ENCODE measurements around the gene SLC13A2. TPM values are rescaled to one million over a fixed set of nuclear protein-coding genes. Genes with fewer than 3 reads are reported as not detected.

SLC13A2 gene
- not detected in 2 replicates for polyA plus RNA-seq

DNA sequence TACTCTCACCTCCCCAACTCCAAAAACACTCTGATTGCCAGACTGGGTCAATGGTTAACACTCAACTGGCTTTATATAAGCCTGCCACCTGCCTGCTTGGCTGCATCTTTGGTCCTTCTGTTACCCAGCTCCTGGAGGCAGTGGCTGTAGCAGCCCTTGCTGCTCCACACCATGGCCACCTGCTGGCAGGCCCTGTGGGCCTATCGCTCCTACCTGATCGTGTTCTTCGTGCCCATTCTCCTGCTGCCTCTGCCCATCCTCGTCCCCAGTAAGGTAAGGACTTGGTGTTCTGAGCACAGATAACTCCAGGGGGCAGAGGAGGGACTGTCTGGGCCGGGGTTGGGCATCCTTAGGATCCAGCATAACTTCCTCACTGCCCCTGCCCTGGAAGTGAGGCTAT lies at the start of gene SLC13A2:
Gene SLC13A2, plus strand, starts transcription at position 103 of the 400 bp plus-strand sequence. Its CDS starts 69 bp downstream, at position 172.

DNA sequence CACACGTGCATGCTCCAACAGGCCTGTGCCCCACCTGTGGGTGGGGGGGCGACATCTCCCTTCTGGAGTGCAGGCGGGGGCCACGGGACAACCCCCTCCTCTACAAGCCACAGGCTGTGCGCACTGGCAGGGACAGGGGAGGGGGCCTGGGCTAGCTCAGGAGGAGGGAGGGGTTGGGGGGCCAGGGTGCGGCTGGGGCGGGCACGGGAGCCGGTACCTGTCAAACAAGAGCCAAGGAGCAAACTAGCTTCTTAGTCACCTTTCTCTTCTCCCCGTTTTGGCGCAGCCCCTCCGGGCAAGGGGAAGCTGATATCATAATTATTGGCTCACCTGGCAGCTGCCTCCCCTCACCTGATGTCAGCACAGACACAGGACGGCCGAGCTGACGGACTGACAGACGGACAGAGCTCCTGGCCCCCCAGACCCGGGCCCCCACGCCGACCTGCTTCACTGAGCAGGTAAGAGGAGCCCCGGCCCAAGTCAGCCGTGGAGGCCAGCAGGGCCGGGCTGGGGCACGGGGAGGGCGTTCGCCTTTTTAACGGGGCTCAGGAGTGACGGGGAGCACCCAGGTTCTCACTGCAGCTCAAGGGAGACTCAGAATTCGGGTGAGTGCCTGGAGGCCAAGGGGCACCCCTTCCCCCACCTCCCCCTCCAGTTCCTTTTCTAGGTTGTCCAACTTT lies 32.7 kb downstream of the SLC13A2 start, which contains the start of gene FOXN1:
Gene FOXN1, plus strand, starts transcription at position 363 of the 680 bp plus-strand sequence. CDS start 17,622 bp downstream, outside the sequence.

Other genes with a start within 250 kb of the SLC13A2 start
- gene TMEM97, start 154.4 kb upstream of the SLC13A2 start, polyA plus RNA-seq: 27.8 and 29.2 TPM in 2 replicates
- gene IFT20, start 138.2 kb upstream of the SLC13A2 start, polyA plus RNA-seq: 58.0 and 84.5 TPM in 2 replicates
- 9.6 and 14.1 TPM in 2 replicates for gene TNFAIP1, start 137.9 kb upstream of the SLC13A2 start, polyA plus RNA-seq
- gene POLDIP2, start 116.1 kb upstream of the SLC13A2 start, polyA plus RNA-seq: 15.2 and 17.8 TPM in 2 replicates
- not detected in 2 replicates for gene SEBOX, start 108.4 kb upstream of the SLC13A2 start, polyA plus RNA-seq
- not detected in 2 replicates for gene VTN, start 103.3 kb upstream of the SLC13A2 start, polyA plus RNA-seq
- gene SARM1, start 102.0 kb upstream of the SLC13A2 start, polyA plus RNA-seq: 0.22 and 3.2 TPM in 2 replicates
- 6.7 and 17.2 TPM in 2 replicates for gene SLC46A1, start 67.4 kb upstream of the SLC13A2 start, polyA plus RNA-seq
- not detected in 2 replicates for gene FOXN1, start 32.7 kb downstream of the SLC13A2 start, polyA plus RNA-seq
- gene UNC119, start 79.0 kb downstream of the SLC13A2 start, polyA plus RNA-seq: 12.3 and 30.0 TPM in 2 replicates
- gene PIGS, start 97.9 kb downstream of the SLC13A2 start, polyA plus RNA-seq: 60.9 and 88.9 TPM in 2 replicates
- gene ALDOC, start 103.3 kb downstream of the SLC13A2 start, polyA plus RNA-seq: 19,909 and 22,599 TPM in 2 replicates
- gene SPAG5, start 125.4 kb downstream of the SLC13A2 start, polyA plus RNA-seq: 202 and 262 TPM in 2 replicates
- 9.8 and 10.9 TPM in 2 replicates for gene RSKR, start 140.5 kb downstream of the SLC13A2 start, polyA plus RNA-seq
- 4.0 and 4.4 TPM in 2 replicates for gene BLTP2, start 171.5 kb downstream of the SLC13A2 start, polyA plus RNA-seq
- 174 and 197 TPM in 2 replicates for gene SDF2, start 188.3 kb downstream of the SLC13A2 start, polyA plus RNA-seq
- 17.7 and 23.4 TPM in 2 replicates for gene SUPT6H, start 188.6 kb downstream of the SLC13A2 start, polyA plus RNA-seq
- 0.74 and 1.7 TPM in 2 replicates for gene PROCA1, start 238.2 kb downstream of the SLC13A2 start, polyA plus RNA-seq
- gene RAB34, start 244.2 kb downstream of the SLC13A2 start, polyA plus RNA-seq: 4.9 and 7.8 TPM in 2 replicates
- gene RPL23A, start 246.3 kb downstream of the SLC13A2 start, polyA plus RNA-seq: 1,067 and 1,205 TPM in 2 replicates

All from Purkinje cell (primary cell).